Urothelium cell line (cell line): ENCODE data around the gene ENGASE.

Experiments used
- DNase-seq: peaks from one replicate; pipeline ENCODE4 v3.0.0; 2011; ENCODE audit warnings: low spot score, mixed read lengths
- FAIRE-seq: peaks from 2 replicates; lab custom pipeline; 2011; peaks lifted over from hg19 to GRCh38; lab: Jason Lieb, UNC

ENGASE gene

DNA sequence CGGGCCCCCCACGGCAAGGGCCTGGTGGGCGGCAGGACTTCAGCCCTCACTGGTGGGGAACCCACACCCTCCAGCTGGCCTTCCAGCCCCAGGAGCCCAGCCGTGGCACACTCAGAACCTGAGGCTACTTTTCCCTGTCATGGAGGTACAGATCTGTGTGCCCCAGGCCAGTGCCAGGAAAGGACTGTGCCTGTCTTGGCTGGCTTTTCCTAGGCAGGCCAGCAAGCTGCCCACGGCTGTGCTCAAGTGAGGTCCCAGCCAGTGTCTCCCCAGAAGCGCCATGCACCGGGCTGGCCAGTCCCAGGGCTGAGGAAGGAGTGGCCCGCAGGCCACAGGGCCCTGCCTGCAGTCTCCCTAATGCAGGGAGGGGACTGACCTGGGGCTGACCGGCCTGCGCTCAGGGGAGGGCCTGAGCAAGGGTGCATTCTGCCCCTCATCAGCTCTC is 16.6 kb downstream of the ENGASE start:
- DNase-seq (no peak), FAIRE-seq (no peak)

DNA sequence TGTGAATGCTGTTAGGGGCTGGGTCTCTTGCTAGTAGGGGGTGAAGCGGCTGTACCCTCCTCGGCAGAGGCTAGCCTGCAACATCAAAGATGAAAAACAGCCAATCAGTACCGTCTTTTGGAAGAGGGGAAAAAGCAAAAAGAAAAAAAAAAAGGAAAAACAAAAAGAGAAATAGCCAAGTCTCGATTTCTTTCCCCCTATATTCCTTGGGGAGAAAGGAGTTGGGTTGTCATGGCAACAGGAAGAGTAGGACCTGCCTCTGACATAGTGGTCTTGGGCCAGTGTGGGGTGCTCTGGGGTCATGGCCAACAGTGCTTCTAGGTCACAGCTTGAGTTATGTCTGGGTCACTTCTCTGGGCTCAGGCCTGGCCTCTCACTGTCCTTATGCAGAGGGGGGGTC is 17.9 kb downstream of the ENGASE start:
- DNase-seq (no peak), FAIRE-seq (no peak)

DNA sequence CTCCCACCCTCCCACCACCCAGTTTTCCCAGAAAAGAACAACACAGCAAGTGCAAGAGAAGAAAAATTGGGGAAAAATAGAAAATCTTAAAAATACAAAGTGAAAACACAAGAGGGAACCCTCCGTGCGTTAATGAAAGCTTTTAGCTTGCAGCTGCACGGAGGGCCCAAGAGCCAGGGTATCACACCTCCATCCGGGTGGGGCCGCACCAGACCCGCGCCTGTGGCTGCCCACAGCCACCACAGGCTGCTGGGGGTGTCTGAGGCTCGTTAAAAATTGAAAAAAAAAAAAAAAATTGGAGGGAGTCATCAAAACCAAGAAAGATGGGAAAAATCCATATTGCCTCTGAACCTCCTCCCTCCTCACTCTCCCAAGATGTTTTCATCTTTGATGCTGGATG is 18.6 kb downstream of the ENGASE start:
- FAIRE-seq = no peak
- DNase-seq = no peak

DNA sequence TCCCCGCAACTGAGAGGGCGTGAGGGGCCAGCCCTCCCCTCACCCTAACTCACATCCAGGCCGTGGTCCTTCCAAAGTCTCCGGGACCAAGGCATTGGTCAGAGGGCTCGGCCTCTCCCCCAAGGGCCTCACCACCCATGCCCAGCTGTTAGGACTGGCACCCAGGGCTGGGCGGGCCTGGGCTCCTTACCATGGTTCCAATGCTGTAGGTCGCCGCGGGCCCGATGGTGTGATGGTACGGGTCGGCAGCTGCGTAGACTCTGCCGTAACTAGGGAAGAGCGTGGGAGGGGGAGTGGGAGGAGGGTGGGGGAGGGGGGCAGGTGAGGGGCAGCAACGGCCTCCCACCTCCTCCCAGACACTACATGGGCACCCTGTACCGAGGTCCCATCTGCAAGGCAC is 19.6 kb downstream of the ENGASE start:
- FAIRE-seq = no peak

DNA sequence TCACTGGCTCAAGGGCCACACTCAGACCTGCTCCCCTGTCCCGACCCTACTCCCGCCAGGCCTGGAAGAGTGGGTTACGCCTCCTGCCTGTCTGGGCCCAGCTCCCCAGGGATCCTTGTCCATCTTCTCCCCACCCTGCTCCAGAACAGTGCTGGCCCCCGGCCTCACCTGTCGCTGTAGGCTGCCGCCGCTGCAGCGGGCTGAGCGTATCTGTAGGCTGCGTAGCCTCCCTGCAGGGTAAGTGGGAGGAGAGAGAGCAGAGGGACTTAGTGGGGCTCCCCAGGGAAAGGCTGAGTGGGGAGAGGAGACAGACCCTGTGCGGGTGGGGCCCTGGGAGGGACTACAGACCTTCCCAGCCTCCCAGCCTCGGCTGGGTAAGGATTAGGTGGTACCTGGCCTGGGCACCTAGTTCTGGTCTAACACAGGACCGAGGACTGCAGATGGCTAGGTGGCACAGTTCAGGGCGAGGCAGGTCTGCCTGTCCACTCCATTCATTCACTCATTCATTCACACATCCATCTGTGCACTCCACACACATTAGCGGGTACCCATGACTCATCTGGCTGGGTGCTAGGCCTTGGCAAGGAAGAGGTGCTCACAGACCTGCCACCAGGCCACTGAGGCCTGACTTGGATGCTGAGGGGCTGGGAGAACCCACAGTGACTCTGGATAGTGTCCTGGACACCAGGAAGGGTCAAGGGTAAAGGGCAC is 20.9 kb downstream of the ENGASE start:
- FAIRE-seq (peak; percentile 92), DNase-seq (no peak)

More for the DNA sequence above, 19.6 kb downstream of the ENGASE start:
- DNase-seq = no peak

DNA sequence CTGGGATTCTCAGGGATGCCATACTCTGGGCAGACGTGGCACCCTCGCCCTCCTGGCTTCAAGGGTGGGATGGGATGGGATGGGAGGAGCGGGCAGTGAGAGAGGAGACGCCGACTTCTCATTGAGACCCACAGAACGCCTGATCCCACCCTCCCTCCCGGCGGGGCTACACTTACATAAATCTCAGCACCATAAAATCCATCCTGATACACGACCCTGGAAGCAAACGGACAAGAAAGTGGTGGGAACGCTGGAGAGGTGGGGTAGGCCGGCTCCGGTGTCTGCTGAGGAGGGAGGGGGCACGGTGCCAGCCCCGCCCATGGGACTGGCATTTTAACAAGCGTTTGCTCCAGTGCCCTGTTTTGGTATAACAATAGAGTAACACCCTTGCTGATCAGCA is 21.9 kb downstream of the ENGASE start:
- no peak for FAIRE-seq

DNA sequence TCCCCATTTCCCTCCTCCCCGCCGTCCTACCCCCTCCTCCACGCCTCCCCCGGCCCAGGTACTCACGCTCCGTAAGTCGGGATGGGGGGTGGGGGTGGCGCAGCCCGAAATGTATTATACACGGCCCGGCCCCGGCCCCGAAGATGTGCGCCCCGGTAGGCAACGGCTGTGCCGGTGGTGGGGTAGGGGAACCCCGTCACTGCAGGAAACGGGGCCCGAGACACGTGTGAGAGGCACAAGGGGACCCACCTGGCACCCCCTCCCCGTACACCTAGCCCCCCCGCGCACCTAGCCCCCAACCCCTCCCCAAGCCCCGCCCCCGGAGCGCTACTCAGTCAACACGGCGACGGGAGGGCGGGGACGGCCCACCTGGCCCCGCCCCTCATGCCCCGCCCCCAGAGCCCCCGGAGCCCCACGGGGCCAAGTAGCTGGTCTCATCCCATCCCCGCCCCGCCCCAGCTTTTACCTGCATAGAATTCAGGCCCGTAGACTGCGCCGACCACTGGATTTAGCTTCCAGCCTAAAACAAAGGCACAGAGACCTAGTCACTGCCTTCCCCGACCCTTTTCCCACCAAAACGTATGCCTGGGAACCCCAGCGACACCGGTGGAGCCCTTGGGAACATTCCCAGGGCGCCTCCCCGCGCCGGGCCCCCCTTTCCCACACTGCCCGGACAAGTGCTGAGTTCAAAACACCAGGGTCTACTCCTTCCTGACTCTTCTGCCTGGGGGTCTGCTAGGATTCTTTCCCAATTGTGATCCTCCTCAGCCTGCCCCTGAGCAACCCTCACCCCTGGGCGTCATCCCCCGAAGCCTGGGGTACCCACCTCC is 22.8 kb downstream of the ENGASE start:
- DNase-seq (no peak), FAIRE-seq (no peak)

More for the DNA sequence above, 21.9 kb downstream of the ENGASE start:
- no peak for DNase-seq

DNA sequence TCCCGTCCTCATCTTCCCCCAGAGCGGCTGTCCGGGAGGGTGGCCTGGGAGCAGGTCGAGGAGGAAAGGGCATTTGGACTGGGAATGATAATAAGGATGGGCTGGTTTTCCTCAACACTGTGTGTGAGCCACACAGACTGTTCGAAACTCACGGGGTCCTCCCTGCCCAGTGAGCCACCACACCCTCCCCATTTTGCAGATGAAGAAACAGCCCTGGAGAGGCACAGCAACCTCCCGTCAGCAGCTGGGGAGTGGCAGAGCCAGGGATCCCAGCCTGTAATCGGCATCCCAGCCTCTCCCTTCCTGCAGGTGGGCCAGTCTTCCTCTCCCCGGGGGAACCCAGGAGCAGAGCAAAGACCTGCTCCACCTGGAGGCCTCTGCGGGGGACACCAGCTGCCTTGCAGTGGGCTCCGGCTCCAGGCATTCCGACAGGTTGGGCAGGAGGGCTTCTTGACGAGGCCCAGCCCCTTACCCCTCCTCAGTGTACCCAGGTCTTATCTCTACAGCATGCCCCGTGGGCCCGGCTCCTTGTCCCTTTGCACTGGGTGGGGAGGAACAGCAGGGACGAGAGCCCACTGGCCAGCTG is 23.8 kb downstream of the ENGASE start:
- no peak for DNase-seq
- FAIRE-seq = peak; percentile 76

DNA sequence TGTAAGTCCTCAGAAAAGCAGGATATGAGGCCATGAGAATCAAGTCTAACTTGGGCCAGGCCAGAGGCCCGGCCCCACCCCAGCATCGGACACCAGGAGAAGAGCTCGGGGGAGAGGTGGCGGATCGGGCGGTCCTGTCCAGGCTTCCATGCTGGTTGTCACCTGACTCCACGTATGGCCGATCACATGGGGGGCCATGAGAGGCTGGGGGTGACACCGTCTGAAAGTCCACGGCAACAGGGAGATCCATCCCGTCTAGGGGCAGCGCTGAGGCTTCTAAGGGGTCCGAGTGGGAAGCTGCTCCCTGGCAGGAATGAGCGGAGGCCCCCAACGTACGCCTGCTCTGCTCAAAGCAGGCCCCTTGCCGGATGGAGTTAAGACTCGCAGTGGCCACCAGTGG is 25.8 kb downstream of the ENGASE start:
- no peak for FAIRE-seq

DNA sequence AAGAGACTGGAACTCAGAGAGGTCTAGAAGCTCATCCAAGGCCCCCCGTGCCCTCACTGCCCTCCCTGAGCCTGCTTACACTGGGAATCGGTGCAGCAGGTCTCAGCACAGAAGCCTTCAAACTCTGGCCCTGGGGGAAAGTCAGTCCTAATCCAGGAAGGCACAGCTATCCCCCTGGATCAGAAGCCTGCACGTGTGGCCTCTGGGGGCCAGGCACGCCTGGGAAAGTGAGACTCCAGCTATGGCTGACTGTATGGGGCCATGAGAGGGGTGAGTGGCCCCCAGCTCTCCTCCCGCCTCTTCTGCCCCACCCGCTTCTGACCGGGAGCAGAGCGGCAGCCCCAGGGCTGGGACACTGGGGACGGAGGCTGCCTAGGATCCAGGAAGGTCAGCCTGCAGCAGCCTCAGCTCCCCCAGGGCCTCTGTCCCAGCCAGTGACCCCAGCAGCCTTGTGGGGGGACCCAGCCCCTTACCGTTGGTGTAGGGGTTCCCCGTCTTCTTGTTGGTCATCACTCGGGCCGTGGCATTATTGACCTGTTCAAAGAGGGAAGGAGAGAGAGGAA is 26.6 kb downstream of the ENGASE start:
- FAIRE-seq (no peak), DNase-seq (no peak)

More for the DNA sequence above, 25.8 kb downstream of the ENGASE start:
- no peak for DNase-seq

DNA sequence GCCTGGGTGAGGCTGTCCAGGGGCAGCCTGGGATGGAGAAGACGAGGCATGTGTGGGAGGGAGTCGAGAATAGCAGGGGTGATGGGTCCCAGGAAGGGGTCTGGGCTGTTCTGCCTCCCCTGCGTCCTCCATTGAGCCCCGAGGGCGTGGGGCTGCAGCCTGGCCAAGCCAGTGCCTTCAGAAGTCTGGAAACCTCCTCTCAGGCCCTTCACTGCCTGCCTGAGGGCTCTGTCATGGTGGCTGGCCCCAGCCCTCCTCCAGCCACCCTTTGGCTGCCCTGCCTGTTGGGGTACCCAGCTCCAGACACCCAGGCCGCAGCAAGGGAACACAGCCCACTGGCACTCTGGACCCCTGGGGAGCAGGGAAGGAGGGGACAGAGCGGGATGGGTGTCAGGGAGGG is 27.6 kb downstream of the ENGASE start:
- no peak for DNase-seq
- FAIRE-seq = no peak

DNA sequence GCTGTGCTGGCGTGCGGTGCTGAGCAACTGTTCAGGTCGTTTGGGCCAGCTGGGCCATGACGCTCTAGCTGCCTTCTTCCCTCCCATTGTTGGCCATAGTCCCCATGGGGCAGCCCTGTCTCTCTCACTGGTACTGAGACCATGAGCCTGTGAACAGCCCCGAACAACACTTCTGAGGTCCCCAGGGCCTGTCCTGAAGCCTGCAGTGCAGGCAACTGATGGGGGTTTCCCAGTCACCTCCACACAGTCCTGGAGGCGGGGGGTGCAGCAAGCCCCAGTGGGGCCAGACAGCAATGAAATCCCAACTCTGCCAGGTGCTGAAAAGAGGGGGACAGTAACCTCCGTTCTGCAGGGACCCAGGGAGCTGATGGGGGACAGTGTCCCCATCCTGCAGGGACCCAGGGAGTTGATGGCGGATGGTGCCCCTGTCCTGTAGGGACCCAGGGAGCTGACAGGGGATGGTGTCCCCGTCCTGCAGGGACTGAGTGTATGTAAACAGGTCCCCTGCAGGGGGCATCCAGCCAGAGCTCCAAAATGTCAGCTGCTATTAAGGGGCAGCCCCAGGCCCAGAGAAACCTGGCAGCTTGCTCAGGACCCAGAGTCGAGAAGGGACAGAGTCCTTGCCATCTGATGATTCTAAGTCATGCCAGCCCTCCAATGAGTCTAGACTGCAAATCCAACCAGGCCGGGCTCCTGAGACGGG is 30.4 kb downstream of the ENGASE start:
- FAIRE-seq (no peak), DNase-seq (no peak)

DNA sequence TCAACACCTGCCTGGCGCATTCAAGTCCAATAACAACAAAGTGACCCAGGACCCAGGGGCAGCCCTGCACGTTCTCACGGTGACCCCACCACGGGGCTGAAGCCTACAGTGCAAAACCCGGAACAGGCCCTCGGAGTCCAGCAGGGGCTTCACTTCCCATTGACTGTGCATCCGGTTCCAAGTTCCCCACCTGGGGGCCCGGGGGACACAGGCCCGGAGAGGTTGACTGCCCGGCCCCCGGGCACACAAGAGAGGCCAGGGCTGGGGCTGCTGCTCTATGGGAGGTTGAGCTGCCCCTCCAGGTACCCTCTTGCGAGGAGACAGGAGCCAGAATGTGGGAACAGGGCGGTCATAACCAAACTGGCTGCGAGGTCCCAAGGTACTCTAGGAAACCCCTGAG is 31.3 kb downstream of the ENGASE start:
- DNase-seq = no peak
- FAIRE-seq = no peak

DNA sequence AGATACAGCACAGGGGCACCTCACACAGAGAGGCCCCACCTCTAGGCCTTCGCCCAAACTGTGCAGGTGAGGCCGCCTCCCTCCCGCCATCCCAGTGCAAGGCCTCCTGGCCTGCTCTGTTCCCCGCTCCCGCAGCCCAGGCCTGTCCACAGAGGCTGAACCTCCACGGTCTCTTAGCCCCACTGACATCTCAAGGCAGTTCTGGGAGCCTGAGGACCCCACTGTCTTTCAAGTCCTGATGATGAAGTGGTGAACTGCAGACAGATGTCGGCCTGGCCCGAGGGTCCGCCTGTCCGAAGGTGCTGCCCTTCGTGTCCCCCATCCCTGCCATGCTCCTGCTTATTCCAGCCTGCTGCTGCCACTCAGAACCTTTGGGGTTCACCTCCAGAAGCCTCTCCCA is 32.3 kb downstream of the ENGASE start:
- no peak for FAIRE-seq

DNA sequence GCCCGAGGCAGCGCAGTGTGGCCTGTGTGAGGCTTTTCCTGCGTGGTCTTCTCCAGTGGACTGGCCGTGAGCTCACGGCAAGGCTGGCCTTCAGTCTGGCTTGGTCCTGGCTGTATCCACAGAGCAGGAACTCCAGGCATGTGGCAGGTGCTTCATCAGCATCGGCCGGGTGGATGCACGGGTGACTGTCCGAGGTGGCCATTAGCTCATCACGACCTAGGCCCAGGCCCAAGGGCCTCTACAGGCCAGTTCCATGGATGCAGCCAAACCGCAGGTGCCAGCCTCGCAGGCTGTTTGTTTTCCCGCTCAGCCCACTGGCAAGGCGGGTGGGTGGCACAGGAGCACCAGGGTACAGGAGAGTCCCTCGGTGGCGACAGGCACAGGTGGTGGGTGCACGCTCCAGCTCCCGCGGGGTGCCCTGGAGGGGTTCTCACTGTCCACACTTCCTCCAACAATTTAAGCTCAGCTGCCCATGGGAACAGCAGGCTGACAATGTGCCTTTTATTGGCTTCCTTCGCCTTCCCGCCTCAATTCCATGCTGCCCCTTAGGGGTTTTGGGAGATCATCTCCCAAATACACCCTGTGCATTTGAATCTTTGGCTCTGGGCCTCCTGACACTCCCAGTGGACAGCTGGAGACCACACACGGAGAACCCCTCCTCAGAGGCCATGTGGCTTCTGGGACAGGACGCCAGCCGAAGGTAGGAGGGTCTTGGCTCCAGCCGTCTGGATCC is 33.0 kb downstream of the ENGASE start:
- FAIRE-seq (peak; percentile 73), DNase-seq (no peak)

More for the DNA sequence above, 32.3 kb downstream of the ENGASE start:
- DNase-seq = no peak

DNA sequence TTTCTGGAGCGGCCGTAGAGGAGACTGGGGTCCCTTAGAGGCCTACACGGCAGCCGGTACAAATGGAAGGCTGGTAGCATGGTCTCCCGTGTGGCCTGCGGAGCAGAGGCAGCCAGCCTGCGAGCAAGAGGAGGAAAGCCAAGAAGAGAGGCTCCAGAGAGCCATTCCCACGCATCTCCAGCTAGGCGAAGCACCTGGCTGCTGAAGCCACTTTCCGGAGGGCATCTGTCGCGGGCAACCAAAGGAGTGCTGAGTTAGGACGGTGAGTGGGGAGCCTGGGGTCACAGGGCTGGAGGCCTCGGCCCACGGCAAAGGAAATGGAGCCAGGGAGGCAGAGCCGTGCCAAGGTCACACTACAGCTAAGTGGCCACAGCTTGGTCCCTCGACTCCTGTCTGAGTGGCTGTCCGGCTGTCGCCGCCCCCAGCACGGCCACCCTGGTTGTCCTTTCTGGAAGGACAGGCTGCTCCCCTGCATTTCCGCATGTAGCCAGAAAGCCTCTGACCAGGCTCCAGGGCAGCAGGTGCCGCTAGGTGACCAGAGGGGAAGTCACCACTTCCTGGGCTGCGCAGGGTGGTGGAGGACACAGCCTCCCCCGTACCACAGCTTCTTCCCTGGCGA is 33.7 kb downstream of the ENGASE start:
- no peak for DNase-seq
- no peak for FAIRE-seq

DNA sequence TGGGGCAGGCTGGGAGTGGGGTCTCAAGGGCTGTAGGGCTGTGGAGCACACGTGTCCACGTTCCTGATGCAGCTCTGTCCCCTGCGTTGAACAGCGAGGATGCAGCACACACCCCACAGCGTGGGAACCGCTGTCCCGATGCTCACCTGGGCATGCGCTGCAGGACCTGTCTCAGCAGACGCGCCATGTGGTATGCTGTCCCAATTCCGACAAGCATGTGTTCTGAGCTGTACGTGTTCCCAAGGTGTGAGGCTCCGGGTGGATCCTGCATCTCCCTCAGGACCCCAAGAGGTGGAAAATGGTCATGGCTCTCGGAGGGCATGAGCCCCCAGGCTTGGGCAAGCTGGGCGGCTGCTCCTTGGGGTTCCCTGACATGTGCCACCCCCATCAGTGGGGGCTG is 34.2 kb downstream of the ENGASE start:
- DNase-seq (no peak), FAIRE-seq (peak; percentile 35)

DNA sequence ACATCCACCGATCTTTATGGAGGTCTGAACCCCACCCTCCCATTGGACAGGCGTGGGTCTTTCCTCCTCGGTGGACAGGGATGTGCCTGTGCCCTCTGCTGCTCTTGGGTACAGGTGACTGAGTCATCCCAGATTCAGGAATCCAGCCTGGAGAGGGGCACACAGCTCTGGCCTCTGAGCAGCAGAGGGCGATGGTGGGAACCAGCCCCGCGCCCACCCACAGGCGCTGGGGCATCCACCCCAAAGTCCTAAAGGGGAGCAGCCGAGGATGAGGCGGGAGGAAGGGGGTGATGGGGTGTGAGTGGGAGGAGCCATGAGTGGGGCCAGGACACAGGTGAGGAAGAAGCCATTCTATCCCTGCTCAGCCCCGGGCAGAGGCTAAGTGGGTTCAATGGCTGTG is 35.0 kb downstream of the ENGASE start:
- DNase-seq = peak; percentile 61
- FAIRE-seq = no peak

DNA sequence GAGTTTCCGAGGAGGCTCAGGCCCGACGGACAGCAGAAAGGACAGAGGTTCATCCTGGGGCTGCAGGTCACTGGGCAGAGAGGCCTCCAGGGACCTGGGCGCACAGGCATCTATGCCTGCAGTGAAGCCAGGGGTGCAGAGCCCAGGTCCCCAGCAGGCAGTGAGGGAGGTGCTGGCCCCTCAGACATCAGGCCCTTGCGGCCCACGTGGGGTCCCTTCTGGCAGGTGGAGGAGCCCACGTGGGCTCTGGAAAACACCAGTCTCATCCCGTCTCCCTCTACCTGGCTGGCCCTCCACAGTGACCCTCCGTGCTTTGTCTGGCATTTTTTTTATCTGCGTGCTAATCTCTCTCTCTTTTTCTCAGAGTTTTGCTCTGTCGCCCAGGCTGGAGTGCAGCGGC is 36.5 kb downstream of the ENGASE start:
- DNase-seq (no peak), FAIRE-seq (no peak)

DNA sequence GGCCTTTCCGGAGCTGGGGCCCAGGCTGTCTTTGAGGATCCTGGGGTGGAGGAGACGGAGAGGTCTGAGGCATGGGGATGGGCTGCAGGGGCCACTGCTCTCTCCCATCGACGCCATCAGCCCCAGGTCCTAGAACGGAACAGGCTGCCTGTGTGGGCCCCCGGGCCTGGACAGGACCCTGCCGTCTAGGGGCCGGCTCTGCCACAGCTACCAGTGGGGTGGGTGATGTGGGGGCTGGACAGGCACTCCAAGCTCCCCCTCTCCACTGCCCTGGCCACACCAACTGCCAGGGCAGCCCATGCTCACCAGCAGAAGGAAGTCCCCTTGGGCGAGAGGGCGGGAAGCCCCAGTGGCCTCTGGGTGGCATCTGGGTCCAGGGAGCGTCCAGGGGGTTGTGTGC is 37.8 kb downstream of the ENGASE start:
- DNase-seq (no peak), FAIRE-seq (no peak)
